LoVo (cell line): ENCODE results near the gene NCR2.

ENCODE experiments used
- DNase-seq: peaks from one replicate; pipeline ENCODE4 v3.0.0-alpha.2; 2016; ENCODE audit warnings: low spot score

The NCR2 gene

GRCh38 chr6:41331401-41332150, 3.8 kb upstream of the NCR2 start:
- DNase-seq, result no peak

DNA sequence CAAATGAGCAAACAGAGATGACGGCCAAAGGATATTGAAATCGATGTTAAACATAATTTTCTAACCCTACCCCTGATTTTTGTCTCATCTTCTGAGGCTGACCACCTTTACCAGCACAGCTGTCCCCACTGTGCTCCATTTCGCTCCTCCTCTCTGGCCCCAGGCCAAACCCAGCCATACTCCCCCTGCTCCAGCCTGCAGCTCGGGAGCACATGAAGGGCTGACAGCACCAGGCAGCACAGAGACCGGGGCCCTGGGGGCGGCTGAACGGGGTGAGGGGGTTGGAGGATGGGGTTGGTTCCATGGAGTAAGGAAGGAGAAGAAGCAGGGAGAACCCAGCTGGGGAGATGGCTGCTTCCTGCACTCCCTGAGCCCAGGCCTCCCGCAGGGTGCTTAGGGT, 3.2 kb upstream of the NCR2 start:
- no peak for DNase-seq

- no peak for DNase-seq
These were observed 2.3 kb upstream of the NCR2 start for GRCh38 chr6:41332842-41333736.

DNA sequence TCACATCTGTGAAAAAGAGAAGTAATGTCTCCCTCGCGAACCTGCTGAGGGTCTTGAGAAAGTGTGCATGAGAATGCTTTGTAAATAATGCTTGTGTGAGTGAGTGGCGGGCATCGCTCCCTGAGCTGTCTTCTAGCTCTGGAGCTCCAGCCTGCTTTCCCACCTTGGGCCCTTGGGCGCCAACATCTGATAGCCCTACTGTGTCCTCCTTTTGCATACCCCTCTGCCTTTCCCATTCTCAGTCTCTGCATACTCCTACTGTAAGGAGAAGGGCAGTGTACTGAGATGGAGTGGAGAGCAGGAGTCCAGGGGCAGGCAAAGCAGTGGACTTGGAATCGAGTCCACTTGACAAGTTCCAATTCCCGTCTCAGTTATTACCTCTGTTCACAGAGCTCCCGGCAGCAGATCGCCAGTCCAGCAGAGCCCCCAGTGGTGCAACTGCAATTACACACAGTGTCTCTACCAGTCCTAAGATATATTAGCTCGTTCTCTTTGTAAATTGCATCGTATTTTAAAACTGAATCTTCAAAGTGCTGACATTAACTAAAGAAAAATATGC, 847 bp upstream of the NCR2 start:
- DNase-seq, result no peak

- no peak for DNase-seq
These were observed 535 bp downstream of the NCR2 start for GRCh38 chr6:41335943-41336342.

GRCh38 chr6:41336824-41337223, 1.4 kb downstream of the NCR2 start:
- no peak for DNase-seq

- no peak for DNase-seq
These were observed 2.3 kb downstream of the NCR2 start for GRCh38 chr6:41337709-41338108.

DNA sequence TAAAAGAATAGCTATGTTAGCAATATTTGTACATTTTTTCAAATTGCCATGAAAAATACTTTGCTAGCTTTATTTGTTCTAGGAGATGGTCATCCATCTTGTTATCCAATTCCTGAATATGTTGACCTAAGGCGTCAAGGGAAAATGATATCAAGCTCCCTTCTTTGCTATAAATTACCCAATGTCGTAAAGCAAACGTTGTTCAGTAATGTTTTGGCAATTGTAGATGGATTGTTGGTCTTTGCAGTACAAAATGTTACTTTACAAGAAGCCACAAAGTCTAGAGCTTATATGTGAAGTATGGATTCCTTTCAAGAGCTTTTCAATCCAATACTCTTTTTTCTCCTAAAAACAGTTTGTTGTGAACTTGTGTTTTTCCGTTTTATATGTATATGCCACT, 3.3 kb downstream of the NCR2 start:
- no peak for DNase-seq

- no peak for DNase-seq
These were observed 6.2 kb downstream of the NCR2 start for GRCh38 chr6:41341580-41341979.

DNA sequence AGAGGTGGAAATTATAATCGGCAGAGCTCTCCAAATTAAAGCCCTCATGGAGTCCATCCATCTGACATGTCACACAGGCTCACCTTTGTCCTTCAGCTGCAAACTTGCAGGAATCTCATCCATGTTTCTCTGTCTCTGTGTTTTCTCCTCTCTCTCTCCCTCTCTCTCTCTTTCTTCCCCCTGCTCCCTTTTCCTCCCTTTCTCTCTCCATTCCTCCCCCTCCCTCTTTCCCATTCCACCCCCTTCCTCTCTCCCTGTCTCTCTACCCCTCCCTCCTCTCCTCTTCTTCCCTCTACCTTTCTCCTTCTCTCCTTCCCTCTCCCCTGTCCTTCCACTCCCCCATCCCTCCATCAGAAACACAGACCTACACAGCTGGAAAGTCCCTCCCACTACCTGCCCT, 6.8 kb downstream of the NCR2 start:
- DNase-seq, result no peak

GRCh38 chr6:41343641-41344187, 8.3 kb downstream of the NCR2 start:
- no peak for DNase-seq

DNA sequence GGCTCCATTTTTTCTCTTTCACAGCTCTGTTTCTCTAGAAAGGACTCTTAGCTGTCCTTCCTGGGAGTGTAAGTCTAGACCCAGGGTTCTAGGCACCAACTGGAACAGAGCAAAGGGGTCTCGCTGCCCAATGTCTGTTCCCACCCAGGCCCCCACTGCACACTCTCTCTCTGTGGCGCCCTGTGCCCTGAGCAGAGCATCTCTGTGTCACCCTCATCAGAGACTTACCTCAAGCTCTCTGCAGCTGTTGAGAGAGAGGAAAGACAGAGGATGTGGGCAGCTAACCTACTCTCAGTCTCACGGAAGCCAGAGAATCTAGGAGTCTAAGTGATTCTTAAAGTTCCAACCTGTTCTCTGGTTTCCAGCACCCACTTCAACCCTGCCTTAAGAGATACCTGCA, 9.5 kb downstream of the NCR2 start:
- no peak for DNase-seq

DNA sequence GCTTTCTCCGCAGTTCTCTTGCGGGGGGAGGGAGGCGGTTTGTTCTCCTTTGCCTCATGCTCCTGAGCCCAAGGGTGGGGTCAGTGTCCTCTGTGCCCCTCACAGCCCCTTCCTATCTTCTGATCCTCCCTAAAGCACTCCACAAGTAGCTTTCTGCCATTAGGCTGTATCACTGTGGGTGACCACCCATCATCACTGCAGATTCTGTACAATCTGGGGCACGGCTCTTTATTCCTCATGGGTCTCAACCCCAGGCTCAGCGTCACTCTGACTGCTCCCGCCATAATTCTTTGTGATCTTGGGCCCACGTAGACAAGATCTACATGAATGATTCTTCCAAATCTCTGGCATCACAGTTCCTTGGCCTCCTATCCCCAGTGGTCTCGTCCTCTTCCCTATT, 10.5 kb downstream of the NCR2 start:
- no peak for DNase-seq

GRCh38 chr6:41346441-41346840, 11.0 kb downstream of the NCR2 start:
- no peak for DNase-seq

DNA sequence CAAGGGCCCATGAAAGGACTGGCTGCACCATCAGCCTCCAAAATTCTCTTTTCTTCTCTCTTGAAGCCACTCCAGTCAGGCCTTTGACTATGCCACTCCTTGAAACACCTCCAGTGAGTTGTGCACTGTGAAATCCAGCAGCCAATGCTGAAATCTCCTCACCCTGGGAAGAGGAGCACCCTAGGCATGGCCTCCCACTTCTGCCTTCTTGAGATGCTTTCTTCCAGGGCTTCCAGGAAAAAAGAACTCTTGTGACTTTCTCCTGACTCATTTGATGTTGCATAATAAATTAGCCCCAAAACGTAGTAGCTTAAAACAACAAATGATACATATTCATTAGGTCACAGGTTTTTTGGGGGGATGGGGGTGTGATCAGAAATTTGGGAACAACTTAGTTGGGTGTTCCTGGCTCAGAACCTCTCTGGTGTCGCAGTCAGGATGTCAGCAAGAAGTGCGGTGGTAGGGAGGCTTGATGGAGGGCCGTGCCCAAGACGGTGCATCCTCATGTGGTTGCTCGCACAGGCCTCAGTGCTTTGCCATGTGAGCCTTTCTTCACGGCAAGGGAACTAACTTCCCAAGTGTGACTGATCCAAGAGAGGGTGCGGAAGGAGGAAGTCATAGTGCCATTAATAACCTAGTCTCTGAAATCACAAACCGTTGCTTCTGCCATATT, 12.1 kb downstream of the NCR2 start:
- DNase-seq, result no peak

- DNase-seq, result no peak
These were observed 13.5 kb downstream of the NCR2 start for GRCh38 chr6:41348934-41349333.

DNA sequence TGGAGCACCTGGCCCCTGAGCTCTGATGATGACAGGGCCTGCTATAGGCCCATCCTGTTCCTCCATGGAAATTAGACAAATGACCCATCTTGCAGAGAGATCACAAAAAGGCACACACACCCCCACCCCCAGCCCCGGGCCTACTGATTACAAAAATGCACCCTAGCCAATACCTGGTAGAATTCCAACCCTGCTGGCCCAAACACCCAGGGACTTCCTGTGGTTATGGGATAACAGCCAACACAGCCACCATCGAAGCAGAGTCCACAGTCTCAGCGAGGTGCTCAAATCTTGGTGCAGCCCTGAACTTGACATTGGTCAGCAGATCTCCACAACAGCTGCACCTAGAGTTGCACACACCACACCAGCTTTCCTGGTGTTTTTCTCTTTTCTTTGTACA, 17.0 kb downstream of the NCR2 start:
- DNase-seq, result no peak

- DNase-seq, result no peak
These were observed 17.5 kb downstream of the NCR2 start for GRCh38 chr6:41352907-41353306.

DNA sequence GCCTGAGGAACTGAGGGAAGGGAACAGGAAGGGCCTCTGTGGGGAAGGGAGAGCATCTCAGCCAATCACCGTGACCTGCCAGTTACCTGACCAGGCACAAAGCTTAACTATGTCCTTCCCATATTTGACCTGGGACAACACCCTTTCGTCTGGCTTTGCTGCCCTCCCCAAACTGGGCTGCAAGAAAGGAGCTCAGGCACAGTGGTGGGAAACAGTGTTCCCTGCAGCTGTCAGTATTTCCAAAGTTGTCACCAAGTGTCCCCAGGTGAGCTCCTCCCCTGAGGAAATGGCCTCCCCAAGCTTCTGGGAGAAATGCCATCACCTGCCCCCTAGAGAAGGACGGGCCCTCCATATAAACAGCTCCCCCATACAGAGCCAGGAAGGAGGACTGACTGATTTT, 17.9 kb downstream of the NCR2 start:
- no peak for DNase-seq

DNA sequence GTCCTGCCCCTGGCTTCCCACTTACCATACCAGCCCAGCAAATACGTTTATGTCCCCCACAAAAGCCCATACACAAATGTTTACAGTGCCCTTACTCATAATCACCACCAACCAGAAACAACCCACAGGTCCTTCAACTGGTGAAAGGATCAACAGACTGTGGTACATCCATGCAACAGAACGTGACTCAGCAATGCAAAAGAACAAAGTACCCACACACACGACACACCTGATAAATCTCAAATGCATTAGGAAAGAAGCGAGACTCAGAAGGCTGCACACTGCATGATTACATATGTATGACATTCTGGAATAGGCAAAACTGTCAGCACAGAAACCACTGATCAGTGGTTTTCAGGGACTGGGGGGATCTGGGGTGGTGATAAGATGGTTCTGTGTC, 20.5 kb downstream of the NCR2 start:
- DNase-seq, result no peak

- no peak for DNase-seq
These were observed 21.4 kb downstream of the NCR2 start for GRCh38 chr6:41356825-41357224.

GRCh38 chr6:41358503-41358902, 23.1 kb downstream of the NCR2 start:
- DNase-seq, result no peak
